ENCODE data around the gene LONRF3. TPM values are rescaled to one million over a fixed set of nuclear protein-coding genes. Genes with fewer than 3 reads are reported as not detected.
A peak's percentile ranks its signal among the peaks of the same experiment; 100 is the strongest.

LONRF3 gene
- total RNA-seq, 2 donors from 2014 or later = 3.6 to 8.8 TPM

GRCh38 chrX:118976599-118977340, 2.4 kb downstream of the LONRF3 start:
- Histone ChIP-seq H3K4me3 (peak overlapping the region; percentile 62 to 65), H3K27ac (peak overlapping the region; percentile 77 to 89), H3K9me3 (no peaks in the 10 kb centered on the region), H3K4me1 (peaks cover 0 to 19% of the 10 kb centered on the region in 2 donors), H3K27me3 (no peaks in the 10 kb centered on the region), H3K36me3 (no peaks in the 10 kb centered on the region)
- no peak for DNase-seq (ENCODE audit: low spot score)
- TF ChIP-seq CTCF (IDR thresholded peaks at IDR 0.05) = no peak

DNA sequence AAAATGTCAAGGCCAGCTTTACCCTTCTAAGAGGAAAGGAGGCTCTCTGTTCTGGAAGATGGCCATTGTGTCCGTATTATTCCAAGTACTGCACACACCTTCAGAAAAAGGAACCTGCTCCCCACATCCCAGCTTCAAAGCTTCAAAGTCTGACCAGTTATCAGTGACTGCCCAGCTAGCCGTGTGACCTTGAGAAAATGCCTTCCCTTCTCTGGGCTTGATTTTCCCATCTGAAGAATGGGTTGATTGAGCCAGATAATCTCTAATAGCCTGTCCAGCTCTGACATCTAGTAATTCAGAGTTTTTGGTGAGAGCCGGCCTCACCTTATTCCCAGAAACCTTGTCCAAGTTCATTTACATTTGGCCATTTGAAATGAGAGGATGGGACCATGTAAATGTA, 3.0 kb downstream of the LONRF3 start:
- H3K36me3 ChIP-seq = no peaks in the 10 kb centered on the region
- DNase-seq (ENCODE audit: low spot score) = no peak
- H3K4me3 ChIP-seq = no peak overlapping the region
- H3K27ac ChIP-seq = no peak overlapping the region
- H3K27me3 ChIP-seq = no peaks in the 10 kb centered on the region
- no peaks in the 10 kb centered on the region for H3K9me3 ChIP-seq
- H3K4me1 ChIP-seq = peaks cover 0 to 19% of the 10 kb centered on the region in 2 donors
- TF ChIP-seq CTCF (IDR thresholded peaks at IDR 0.05) = no peak

DNA sequence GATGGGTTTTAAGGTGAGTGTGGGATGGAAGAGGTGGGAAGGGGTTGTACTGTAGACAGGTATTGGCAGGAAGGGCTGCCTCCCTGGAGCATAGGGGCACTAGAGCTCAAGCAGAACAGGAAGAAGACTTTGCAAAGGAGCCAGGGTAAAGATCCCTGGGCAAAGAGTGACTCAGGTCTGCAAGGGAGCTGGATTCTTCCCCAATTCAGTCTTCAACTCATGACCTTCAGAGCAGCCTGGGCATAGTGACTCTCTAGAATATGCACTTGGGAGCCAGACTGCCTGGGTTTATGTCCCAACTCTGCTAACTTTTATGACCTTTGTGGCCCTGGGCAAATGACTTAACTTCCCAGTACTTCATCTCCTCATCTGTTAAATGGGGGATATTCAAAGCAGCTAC, 4.0 kb downstream of the LONRF3 start:
- no peak for DNase-seq (ENCODE audit: low spot score)
- no peak for TF ChIP-seq CTCF (IDR thresholded peaks at IDR 0.05)
- no peaks in the 10 kb centered on the region for H3K36me3 ChIP-seq
- H3K27ac ChIP-seq = no peak overlapping the region
- H3K4me1 ChIP-seq = peaks cover 0 to 15% of the 10 kb centered on the region in 2 donors
- H3K4me3 ChIP-seq = no peak overlapping the region
- H3K27me3 ChIP-seq = no peaks in the 10 kb centered on the region
- H3K9me3 ChIP-seq = no peaks in the 10 kb centered on the region

DNA sequence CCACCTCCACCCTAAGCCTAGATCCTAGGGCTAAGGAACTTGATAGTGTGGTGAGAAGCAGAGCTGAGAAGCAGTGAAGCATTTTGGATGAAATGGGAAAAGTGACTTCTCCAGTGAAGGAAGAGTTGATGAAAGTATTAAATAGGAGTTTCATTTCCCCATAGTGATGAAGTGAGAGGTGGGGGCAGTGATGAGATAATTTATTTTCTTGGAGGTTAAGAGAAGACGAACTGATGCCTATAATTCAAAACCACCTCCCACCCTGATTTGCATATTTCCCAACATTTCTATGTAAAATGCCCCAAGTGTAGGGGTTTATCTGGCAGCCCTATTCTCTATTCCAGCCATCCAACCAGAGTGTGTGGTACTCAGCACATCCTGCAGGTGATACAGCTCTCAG, 6.3 kb downstream of the LONRF3 start:
- TF ChIP-seq CTCF (IDR thresholded peaks at IDR 0.05) = no peak
- Histone ChIP-seq H3K4me1 (peaks cover 0 to 9% of the 10 kb centered on the region in 2 donors), H3K36me3 (no peaks in the 10 kb centered on the region), H3K9me3 (no peaks in the 10 kb centered on the region), H3K27me3 (no peaks in the 10 kb centered on the region), H3K27ac (no peak overlapping the region), H3K4me3 (no peak overlapping the region)
- no peak for DNase-seq (ENCODE audit: low spot score)

- no peak for DNase-seq (ENCODE audit: low spot score)
- TF ChIP-seq CTCF (IDR thresholded peaks at IDR 0.05) = no peak
- Histone ChIP-seq H3K27me3 (no peaks in the 10 kb centered on the region), H3K36me3 (no peaks in the 10 kb centered on the region), H3K9me3 (no peaks in the 10 kb centered on the region), H3K4me1 (no peaks in the 10 kb centered on the region), H3K4me3 (no peak overlapping the region), H3K27ac (no peak overlapping the region)
Observed at GRCh38 chrX:118983513-118983912, 9.1 kb downstream of the LONRF3 start.

GRCh38 chrX:118988911-118989310, 14.5 kb downstream of the LONRF3 start:
- TF ChIP-seq CTCF (IDR thresholded peaks at IDR 0.05) = no peak
- no peak overlapping the region for H3K4me3 ChIP-seq
- no peaks in the 10 kb centered on the region for H3K9me3 ChIP-seq
- no peaks in the 10 kb centered on the region for H3K4me1 ChIP-seq
- DNase-seq (ENCODE audit: low spot score) = no peak
- H3K36me3 ChIP-seq = peaks cover 16% of the 10 kb centered on the region
- H3K27me3 ChIP-seq = no peaks in the 10 kb centered on the region
- H3K27ac ChIP-seq = no peak overlapping the region
